ENCODE measurements around the gene STX7. TPM values are rescaled to one million over a fixed set of nuclear protein-coding genes. Genes with fewer than 3 reads are reported as not detected.
A peak's percentile ranks its signal among the peaks of the same experiment; 100 is the strongest.

The STX7 gene
- polyA plus RNA-seq, 1 donor: 86.6 TPM

DNA sequence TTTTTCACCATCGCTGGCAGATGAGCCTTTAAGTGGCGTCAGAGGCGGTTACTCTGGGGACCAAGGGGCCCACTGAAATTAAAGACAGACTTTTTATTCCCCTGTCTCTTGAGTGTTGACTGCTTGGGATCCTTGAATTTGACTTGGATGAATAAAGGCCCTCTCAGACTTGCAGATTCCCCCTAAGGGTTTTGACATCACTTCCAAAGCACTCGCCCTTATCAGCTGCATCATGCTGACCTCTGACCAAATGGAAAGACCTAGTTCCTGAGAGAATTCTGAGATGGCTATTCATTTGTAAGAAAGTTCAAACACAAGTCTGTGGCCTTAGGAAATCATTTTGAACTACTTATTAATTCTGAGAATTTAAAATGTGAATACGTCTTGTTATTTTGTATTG is 98.2 kb downstream of the STX7 start:
- no peak for DNase-seq

GRCh38 chr6:132414322-132414721 is 98.6 kb downstream of the STX7 start:
- DNase-seq: no peak

DNA sequence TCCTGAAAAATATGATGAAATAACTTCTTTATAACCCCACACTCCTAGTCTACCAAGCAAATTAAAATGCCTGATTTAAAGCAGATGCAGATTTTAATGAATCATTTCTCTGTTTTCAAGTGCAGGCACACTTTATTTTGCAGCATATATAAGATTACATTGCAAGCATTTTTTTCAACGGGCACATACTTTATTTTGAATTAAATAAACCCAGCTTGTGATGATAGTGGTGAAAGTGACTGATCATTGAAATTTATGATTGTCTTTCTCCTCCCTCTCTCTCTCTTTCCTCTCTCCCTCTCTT is 99.5 kb downstream of the STX7 start:
- no peak for DNase-seq

DNA sequence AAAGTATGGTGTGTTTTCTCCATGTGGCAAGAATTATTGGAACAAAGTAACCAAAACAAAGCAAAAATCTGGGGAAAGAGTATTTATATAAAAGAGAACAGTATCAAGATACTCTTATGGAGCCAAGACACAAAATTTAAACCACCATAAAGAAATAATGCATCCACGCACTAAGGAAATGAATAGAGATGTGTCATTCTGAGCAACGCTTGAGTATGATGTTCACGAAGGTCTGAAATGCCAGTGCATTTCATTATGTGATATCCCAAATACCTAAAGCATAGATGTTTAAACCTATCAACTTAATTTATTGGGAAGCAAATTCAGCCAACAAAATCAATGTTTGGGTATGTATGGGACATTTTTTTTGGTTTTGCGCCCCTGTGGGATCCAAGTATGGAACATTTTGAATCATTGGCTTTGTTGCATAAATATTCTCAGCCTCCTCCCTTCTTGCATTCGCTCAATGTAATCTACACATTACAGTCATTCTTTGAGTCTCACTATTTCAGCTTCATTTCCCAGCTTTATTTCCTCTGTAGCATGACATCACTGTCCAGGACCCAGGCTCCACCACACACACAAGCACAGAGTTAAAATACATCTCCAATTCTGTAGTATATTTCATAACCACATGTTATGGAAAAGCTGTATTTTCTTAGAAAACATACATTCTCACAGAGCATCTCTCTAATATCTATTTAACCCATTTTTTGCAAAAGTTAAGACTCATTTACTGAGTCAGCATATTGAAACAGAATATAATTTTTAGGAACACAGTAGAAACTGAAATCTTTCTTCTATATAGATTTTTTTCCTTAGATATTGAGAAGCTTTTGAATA is 100.0 kb downstream of the STX7 start:
- DNase-seq: no peak

DNA sequence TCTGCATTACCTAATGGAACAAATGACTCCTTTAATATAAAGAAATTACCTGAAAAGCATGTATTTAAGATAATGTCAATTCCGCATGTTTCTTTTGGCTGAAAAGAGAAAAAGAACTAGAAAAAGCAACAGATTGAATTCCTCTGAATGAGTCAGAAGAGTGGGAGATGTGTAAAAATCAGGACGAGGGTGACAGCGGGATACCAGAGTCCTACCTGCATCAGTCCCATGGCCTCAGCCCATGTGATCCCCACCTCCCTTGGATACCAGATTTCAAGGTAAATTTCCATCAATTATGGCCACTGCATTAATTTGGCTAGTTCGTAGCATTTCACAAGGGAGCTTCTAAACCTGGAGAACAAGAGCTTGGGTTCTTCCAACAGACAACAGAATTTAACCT is 101.6 kb downstream of the STX7 start:
- no peak for DNase-seq

GRCh38 chr6:132410830-132411229 is 102.1 kb downstream of the STX7 start:
- no peak for DNase-seq

DNA sequence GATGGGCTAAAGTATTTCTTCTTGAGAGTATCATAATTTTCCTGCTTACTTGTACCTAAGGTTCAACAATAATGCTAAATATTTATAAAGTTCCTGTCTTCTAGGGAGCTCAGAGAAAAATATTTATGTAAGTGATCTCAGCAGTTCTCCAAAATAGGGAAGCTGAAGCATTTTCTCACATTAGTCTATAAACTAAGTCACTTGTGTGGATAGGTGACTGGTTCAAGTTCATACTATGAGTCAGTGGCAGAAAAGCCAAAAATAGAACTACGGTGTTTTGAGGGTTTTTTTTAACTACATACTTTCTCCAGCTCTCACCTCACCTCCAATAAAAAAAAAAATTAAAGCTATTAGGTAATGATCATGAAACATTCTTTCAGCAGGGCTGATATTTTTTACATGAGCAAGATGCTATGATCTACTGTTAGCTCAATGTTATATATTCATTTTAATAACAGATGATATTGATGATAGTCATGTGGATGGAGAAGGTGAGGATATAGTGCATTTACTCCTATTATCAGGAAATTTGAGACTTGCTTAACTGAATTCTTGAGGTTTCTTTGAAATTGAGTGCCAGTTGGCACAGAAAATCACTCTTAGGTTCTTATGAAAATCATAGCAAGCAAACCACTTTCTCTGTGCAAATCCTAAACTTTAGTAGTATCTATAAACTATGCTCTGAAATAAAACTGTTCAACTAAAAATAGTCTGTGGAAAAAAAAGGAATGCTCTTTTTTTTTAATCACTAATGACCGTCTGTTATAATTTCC is 107.6 kb downstream of the STX7 start:
- DNase-seq: no peak

DNA sequence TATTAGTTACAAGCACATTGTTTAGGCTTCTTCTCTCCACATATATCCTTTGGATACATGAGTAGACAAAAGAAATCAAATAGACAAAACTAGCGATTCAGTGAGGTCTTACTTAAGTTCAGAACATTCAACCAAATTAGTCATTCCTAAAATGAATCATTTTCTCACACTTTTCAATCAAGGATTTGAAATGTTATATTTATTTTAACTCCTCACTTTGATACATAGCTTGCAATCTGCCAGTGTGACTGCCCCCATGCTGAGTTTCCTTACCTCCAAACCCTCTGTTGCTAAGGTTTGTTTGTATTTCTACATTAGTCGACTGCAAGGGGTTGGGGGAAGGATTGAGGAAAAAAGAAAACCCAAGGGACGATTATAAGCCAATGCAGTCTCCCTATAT is 108.2 kb downstream of the STX7 start:
- DNase-seq: no peak

GRCh38 chr6:132404330-132404729 is 108.6 kb downstream of the STX7 start:
- DNase-seq: no peak

DNA sequence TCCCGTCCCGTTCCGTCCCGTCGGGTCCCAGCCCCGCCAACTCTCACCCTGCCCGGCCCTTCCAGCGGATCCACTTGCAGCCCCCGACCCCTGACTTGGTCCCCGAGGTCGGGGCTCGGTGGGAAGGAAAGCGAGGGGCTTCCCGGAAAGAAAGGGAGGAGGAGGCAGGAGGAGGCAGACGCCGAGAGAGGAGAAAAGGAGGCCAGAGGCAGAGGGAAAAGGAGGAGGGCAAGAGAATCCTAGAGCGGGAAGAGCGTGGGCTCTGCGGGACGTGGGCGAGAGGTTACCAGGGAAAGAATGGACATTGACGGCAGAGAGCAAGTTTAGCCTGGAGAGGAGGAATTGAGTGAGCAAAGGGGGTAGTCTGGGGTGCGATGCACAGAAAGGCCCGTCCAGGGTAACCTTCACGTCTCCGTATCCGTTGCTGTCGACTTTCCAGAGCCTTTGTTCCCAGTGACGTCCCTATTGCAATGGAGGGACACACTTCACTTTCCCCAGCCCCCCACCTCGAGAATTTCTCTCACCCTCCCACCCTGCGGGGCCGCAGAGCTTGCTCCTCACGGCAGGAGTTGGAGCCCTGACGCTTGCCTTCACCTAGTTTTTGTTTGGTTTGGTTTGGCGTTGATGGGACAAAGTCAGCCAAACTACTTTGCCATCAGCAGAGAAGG is 111.2 kb downstream of the STX7 start:
- no peak for DNase-seq

DNA sequence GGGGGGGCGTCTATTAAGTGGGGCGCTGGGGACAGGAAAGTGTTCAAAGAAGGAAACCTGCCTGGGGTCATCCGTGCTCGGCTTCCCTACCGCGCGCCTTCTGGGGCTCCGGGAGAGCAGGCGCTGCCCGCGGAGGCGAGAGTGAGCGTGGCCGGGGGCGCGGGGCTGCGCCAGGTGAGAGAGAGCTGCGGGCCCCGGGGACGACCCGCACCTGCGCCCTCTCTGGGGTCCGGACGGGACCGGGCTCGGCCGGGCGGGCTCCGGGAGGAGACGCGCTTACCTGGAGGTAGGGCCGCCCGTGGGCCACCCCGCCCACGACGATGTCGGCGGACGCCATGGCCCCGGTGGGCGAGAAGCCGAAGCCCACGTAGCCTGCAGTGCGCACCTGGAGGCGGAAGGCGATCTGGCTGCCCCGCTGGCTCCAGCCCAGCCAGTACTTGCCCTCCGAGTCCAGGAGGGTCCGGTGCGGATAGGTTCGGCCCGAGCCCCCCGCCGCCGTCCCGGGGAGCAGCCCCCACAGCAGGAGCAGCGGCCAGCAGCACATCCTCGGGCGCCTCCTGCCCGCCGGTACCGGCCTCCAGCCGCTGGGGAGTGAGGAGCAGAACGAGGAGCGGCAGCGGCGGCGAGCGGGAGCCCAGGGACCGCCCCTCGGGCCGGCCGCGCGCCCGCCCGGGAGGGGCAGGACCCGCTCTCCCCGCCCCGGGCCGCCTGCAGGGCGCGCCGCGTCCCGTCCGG is 111.9 kb downstream of the STX7 start, which contains the start of gene MOXD1:
TSS of gene MOXD1 (minus strand) at position 593 of the 735 bp plus-strand sequence. CDS start at position 544, 49 bp downstream.
- peak; percentile 70 for DNase-seq

GRCh38 chr6:132400555-132400882 is 112.4 kb downstream of the STX7 start:
- DNase-seq: no peak

DNA sequence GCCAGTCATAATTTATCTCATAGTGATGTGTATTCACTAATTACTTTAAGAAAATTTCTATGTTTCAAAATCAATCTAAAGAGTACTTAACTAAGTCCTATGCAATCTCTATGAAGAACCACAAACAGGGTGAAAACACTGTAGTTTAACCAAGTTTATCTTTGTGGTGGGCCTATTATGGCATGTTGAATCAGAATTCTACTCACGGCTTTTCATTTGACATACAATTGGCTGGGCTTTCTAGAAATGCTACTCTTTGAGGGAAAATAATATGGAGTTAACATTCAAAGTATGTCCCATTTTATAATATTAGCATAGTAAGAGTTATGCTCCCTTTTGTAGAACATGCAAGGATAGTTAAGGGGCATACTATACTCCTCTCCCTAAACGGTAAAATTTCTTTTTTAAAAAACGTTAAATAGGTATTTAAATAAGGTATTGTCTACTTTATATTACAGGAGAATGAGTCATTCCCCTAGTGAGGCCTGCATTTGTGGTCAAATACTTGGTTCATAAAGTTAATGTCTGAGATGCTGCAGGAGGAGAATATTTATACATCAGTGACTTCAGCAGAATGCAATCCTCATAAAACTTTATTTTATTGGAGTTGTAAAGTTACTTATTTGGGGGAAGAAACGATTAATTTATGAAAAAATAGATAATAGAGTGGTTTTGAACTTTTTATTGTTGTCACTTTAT is 113.4 kb downstream of the STX7 start:
- no peak for DNase-seq

Other genes starting within 250 kb of the STX7 start
- 197 TPM for gene MOXD1, start 111.6 kb downstream of the STX7 start, polyA plus RNA-seq (ENCODE audit: insufficient read length)
- not detected for gene TAAR9, start 25.2 kb upstream of the STX7 start, polyA plus RNA-seq (ENCODE audit: insufficient read length)
- gene TAAR8, start 39.6 kb upstream of the STX7 start, polyA plus RNA-seq (ENCODE audit: insufficient read length): not detected
- 0.18 TPM for gene TAAR6, start 57.2 kb upstream of the STX7 start, polyA plus RNA-seq (ENCODE audit: insufficient read length)
- not detected for gene TAAR5, start 76.6 kb upstream of the STX7 start, polyA plus RNA-seq (ENCODE audit: insufficient read length)
- not detected for gene TAAR2, start 111.2 kb upstream of the STX7 start, polyA plus RNA-seq (ENCODE audit: insufficient read length)
- not detected for gene TAAR1, start 146.1 kb upstream of the STX7 start, polyA plus RNA-seq (ENCODE audit: insufficient read length)
- 0.23 TPM for gene VNN1, start 200.9 kb upstream of the STX7 start, polyA plus RNA-seq (ENCODE audit: insufficient read length)
- 2.4 TPM for gene VNN2, start 244.8 kb upstream of the STX7 start, polyA plus RNA-seq (ENCODE audit: insufficient read length)